AG04449 (cell line): ENCODE results near the gene SBK1.

Experiments
- CTCF ChIA-PET: fragments of 350-600 bp; formaldehyde crosslinking; extraction: SDS; loops from one replicate; lab custom pipeline; 2021; ENCODE audit warnings: antibody characterized with exemption; lab: Yijun Ruan, JAX
- POLR2A ChIA-PET: fragments of 400-600, 350-600 bp; formaldehyde crosslinking; extraction: SDS; loops from one replicate; lab custom pipeline; 2020; ENCODE audit warnings: antibody characterized with exemption, inconsistent platforms; lab: Yijun Ruan, JAX
- DNase-seq: peaks from one replicate; pipeline ENCODE4 v3.0.0-alpha.2; 2010; ENCODE audit warnings: low read depth, low spot score
- H3K4me3 ChIP-seq: 2 replicates; pipeline ENCODE4 v1.5.1; 2011; ENCODE audit warnings: low read depth, mild to moderate bottlenecking, control low read depth, low read length
- TF ChIP-seq, protein P1 (sequence below): IDR thresholded peaks from one replicate; pipeline ENCODE4 v1.5.1; 2011; ENCODE audit warnings: mild to moderate bottlenecking, moderate library complexity, low read length, control low read depth, inconsistent platforms; ENCODE audit not compliant: insufficient read depth; ENCODE audit errors: missing control alignments

The SBK1 gene

DNA sequence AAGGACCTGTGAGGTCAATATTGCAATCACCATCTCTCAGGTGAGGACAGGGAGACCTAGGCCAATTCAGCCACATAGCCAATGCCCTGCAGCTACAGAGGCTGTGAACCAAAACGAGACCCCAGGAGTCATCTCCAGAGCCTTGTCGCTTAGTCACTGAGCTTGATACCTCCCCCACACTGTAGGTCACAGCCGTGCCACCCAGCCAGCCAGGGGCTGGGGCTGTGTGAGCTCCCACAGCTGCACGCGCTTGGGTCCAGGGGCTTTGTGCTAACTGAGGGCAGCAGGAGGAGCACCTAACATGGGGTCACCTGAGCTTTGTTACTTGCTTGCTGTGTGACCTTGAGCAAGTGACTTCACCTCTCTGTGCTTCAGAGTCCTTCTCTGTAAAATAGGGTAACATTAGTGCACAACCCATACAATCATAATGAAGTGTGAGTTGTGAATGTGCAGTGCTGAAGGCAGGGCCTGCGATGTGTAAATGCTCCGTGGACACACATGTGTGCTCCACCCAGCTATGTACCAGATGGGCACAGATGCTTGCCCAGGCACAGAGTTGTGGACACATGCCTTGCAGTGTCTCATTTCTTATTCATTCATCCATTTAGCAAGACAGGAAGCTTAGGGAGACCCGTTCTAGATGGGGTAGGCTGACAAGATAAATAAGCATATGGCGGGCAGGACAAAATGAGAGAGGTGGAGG is 25.9 kb downstream of the SBK1 start:
- TF ChIP-seq, protein P1, sequence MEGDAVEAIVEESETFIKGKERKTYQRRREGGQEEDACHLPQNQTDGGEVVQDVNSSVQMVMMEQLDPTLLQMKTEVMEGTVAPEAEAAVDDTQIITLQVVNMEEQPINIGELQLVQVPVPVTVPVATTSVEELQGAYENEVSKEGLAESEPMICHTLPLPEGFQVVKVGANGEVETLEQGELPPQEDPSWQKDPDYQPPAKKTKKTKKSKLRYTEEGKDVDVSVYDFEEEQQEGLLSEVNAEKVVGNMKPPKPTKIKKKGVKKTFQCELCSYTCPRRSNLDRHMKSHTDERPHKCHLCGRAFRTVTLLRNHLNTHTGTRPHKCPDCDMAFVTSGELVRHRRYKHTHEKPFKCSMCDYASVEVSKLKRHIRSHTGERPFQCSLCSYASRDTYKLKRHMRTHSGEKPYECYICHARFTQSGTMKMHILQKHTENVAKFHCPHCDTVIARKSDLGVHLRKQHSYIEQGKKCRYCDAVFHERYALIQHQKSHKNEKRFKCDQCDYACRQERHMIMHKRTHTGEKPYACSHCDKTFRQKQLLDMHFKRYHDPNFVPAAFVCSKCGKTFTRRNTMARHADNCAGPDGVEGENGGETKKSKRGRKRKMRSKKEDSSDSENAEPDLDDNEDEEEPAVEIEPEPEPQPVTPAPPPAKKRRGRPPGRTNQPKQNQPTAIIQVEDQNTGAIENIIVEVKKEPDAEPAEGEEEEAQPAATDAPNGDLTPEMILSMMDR: no peak
- POLR2A ChIA-PET: no interaction called here
- no peak overlapping the region for H3K4me3 ChIP-seq
- CTCF ChIA-PET: interaction anchor here (0.8 to 7.5 kb wide), 13 partner anchors 9 to 51 kb away, joined by 3 to 119 read pairs (median 6); no protein-coding TSS in a partner anchor
- no peak for DNase-seq

DNA sequence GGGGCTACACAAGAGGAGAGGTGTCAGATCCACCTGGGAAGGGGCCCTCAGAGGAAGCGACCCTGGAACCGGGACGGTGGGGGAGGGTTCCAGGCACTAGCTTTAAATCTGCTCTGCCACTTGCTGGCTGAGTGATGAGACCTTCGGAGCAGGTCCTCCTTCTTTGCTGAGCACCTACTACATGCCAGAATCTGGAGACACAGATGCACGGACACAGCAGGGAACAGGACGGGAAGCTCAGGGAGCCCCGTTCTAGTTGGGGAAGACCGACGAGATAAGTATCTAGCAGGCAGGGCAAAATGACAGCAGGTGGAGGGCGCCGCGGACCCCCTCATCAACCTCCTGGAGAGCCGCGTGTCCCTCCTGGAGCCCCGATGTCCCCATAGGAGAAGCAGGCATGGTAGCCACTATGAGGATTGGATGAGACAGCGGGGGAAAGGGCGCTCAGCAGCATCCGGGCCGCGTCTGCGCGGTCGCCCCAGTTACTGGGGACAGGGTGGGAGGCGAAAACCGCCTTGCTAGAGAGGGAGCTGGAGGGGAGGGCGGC is 27.2 kb downstream of the SBK1 start:
- H3K4me3 ChIP-seq: no peak overlapping the region
- TF ChIP-seq, protein P1: no peak
- POLR2A ChIA-PET: no interaction called here
- DNase-seq: no peak
- CTCF ChIA-PET: interaction anchor here (1.7 to 7.5 kb wide), 4 partner anchors 12 to 44 kb away, joined by 5 to 119 read pairs (median 12); no protein-coding TSS in a partner anchor

DNA sequence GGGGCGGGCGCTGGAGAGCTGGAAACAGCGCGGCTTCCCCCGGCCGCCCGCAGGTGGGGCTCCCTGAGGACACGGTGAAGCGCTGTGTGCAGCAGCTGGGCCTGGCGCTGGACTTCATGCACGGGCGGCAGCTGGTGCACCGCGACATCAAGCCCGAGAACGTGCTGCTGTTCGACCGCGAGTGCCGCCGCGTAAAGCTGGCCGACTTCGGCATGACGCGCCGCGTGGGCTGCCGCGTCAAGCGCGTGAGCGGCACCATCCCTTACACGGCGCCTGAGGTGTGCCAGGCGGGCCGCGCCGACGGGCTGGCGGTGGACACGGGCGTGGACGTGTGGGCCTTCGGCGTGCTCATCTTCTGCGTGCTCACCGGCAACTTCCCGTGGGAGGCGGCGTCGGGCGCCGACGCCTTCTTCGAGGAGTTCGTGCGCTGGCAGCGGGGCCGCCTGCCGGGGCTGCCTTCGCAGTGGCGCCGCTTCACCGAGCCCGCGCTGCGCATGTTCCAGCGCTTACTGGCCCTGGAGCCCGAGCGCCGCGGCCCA is 27.8 kb downstream of the SBK1 start:
- TF ChIP-seq, protein P1: no peak
- H3K4me3 ChIP-seq: no peak overlapping the region
- CTCF ChIA-PET: interaction anchor here (1.7 to 7.5 kb wide), 2 partner anchors 38 to 44 kb away, joined by 5 to 119 read pairs; no protein-coding TSS in a partner anchor
- POLR2A ChIA-PET: no interaction called here
- no peak for DNase-seq

DNA sequence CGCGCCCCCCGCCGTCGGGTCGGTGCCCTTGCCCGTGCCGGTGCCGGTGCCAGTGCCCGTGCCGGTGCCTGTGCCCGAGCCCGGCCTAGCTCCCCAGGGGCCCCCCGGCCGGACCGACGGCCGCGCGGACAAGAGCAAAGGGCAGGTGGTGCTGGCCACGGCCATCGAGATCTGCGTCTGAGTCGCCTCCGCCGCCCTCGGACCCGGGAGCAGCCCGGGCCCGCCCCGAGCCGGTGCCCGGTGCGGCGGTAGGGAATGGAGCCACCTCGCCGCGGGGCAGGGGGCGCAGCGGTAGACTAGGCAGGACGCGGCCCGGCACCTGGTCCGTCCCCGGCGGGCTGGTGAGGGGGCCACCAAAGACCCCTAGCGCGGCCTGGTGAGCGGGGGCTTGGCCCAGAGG is 28.4 kb downstream of the SBK1 start:
- TF ChIP-seq, protein P1: no peak
- no peak overlapping the region for H3K4me3 ChIP-seq
- ChIA-PET CTCF (interaction anchor here (1.3 to 7.5 kb wide), 5 partner anchors 8 to 45 kb away, joined by 5 to 119 read pairs (median 8); no protein-coding TSS in a partner anchor), POLR2A (no interaction called here)
- DNase-seq: no peak

DNA sequence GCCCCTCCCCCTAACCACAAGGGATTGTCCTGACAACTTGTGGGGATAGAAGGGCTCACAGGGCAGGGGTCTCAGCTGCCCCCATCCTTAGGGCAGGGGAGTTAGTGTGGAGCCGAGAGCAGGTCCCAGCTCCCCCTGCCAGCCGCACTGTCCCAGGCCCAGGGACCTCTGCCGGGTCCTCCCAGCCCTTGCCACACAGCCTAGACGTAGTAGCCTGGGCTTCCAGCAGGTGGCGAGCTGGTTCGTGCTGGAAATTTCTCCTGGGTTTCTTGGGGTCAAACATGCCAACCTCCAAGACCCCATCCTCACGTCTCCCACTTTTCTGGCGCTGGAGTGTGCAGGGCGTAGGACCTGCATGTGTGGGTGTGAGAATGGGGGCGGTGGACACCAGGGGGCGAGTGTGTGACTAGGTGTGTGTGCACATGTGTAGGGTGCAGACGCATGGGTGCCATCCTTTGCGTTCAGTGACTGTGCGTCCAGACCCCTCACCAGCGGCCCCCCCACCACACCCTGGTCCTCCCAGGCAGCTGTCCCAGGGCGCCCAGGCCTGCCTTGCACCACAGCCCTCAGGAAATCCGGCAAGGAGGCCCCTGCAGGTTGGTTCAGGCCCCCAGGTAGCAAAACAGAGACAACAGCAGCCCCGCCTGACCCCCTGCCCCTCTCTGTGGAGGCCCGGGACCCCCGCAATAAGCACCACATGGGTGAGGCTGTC is 29.5 kb downstream of the SBK1 start:
- TF ChIP-seq, protein P1: peak; percentile 76
- DNase-seq: no peak
- ChIA-PET CTCF (interaction anchor here (0.8 to 7.5 kb wide), 11 partner anchors 9 to 123 kb away, joined by 3 to 119 read pairs (median 4); partner anchors contain the start of gene SBK1), POLR2A (no interaction called here)
- H3K4me3 ChIP-seq: no peak overlapping the region
